Mesothelial cell of epicardium (in vitro differentiated cells): ENCODE results near the gene SETBP1. TPM values are rescaled to one million over a fixed set of nuclear protein-coding genes. Genes with fewer than 3 reads are reported as not detected.

Experiments used
- DNase-seq, 2 experiments: peaks; one replicate each; pipeline ENCODE4 v3.0.0; 2021; ENCODE audit warnings: low spot score in 2 of 2; ENCODE audit not compliant: unreplicated experiment in 2 of 2
- H3K27ac Mint-ChIP-seq: 2 replicates; pipeline ENCODE4 v1.8.0; 2021; ENCODE audit warnings: mixed read lengths
- H3K27me3 Mint-ChIP-seq: 2 replicates; pipeline ENCODE4 v1.8.0; 2021; ENCODE audit warnings: low read depth, mixed read lengths
- H3K36me3 Mint-ChIP-seq: 2 replicates; pipeline ENCODE4 v1.8.0; 2021; ENCODE audit warnings: mixed read lengths
- H3K4me1 Mint-ChIP-seq: 2 replicates; pipeline ENCODE4 v1.8.0; 2021; ENCODE audit warnings: mixed read lengths
- H3K4me3 Mint-ChIP-seq: 2 replicates; pipeline ENCODE4 v1.8.0; 2021; ENCODE audit warnings: mild to moderate bottlenecking, moderate library complexity, mixed read lengths
- H3K9me3 Mint-ChIP-seq: 2 replicates; pipeline ENCODE4 v1.8.0; 2021; ENCODE audit warnings: mixed read lengths
- total RNA-seq: library from RNA; stranded (reverse); gene quantifications from 3 replicates; pipeline ENCODE4 v1.2.1, GENCODE V29; 2021
- TF ChIP-seq, protein P1 (sequence below): fragments of 200-600 bp; sonication (generic); IDR thresholded peaks from one replicate; pipeline ENCODE4 v1.5.0; 2021; ENCODE audit warnings: antibody characterized with exemption; ENCODE audit not compliant: unreplicated experiment

The SETBP1 gene
- total RNA-seq, 1 donor from 2014 or later = 47.7 TPM

DNA sequence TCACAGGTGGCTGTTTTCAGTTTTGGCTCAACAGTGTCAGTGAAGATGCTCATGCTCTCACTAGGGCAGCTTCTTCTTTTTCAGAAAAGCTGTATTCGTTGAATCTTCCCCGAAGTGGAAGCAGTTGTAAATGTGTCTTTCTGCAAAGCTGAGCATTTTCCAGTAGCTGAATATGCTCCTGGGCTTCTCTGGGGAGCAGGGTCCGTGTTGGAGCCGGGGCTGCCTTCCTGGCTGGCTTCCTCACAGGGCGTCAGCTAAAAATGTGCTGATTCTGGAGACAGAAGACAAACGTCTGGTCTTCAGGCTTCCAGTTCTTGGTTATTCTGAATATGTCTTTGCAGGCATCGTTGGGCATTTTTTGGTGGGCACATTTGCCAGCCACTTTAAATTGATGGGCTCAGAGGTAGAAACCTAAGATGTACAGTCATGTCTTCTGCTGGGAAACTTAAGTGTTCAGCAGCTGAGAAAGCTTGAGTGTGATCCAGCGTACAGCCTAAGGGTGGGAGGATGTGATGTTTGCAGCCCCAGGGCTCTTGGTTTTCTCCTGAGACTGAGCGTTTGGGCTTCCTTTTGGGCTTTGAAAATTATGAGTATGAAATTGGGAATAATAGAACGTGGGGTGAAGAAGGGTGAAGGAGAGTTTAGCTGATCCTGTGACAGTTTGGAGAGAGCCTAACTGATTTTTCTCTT lies 19.0 kb downstream of the SETBP1 start:
- TF ChIP-seq, protein P1, sequence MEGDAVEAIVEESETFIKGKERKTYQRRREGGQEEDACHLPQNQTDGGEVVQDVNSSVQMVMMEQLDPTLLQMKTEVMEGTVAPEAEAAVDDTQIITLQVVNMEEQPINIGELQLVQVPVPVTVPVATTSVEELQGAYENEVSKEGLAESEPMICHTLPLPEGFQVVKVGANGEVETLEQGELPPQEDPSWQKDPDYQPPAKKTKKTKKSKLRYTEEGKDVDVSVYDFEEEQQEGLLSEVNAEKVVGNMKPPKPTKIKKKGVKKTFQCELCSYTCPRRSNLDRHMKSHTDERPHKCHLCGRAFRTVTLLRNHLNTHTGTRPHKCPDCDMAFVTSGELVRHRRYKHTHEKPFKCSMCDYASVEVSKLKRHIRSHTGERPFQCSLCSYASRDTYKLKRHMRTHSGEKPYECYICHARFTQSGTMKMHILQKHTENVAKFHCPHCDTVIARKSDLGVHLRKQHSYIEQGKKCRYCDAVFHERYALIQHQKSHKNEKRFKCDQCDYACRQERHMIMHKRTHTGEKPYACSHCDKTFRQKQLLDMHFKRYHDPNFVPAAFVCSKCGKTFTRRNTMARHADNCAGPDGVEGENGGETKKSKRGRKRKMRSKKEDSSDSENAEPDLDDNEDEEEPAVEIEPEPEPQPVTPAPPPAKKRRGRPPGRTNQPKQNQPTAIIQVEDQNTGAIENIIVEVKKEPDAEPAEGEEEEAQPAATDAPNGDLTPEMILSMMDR = no peak
- H3K27ac Mint-ChIP-seq = peak overlapping the region; percentile 32
- H3K4me1 Mint-ChIP-seq = peaks cover 54% of the 10 kb centered on the region
- no peak for DNase-seq
- no peaks in the 10 kb centered on the region for H3K27me3 Mint-ChIP-seq
- no peaks in the 10 kb centered on the region for H3K9me3 Mint-ChIP-seq
- peaks cover 15% of the 10 kb centered on the region for H3K36me3 Mint-ChIP-seq
- H3K4me3 Mint-ChIP-seq = no peak overlapping the region

DNA sequence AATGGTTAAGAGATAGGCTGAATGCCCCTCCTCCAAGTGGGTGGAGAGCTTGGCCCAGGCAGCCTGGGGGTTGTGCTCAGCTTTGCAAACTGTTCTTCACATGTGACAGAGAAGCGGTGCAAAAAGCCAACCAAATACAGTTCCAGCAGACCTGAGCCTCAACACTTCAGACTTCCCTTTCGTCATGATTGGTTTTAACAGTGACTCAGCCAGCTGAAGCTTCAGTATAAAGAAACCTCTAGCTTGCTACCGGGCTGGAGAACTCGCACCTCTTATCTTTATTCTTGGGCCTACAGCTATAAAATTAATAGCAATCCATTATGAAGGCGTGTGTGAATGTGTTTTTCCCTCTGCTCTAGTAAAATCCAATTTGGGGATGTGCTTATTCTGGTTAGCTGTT lies 20.0 kb downstream of the SETBP1 start:
- no peaks in the 10 kb centered on the region for H3K9me3 Mint-ChIP-seq
- H3K36me3 Mint-ChIP-seq = peaks cover 15% of the 10 kb centered on the region
- H3K27ac Mint-ChIP-seq = peak overlapping the region; percentile 31
- no peak overlapping the region for H3K4me3 Mint-ChIP-seq
- no peaks in the 10 kb centered on the region for H3K27me3 Mint-ChIP-seq
- DNase-seq = no peak
- H3K4me1 Mint-ChIP-seq = peaks cover 46% of the 10 kb centered on the region
- TF ChIP-seq, protein P1 = no peak

DNA sequence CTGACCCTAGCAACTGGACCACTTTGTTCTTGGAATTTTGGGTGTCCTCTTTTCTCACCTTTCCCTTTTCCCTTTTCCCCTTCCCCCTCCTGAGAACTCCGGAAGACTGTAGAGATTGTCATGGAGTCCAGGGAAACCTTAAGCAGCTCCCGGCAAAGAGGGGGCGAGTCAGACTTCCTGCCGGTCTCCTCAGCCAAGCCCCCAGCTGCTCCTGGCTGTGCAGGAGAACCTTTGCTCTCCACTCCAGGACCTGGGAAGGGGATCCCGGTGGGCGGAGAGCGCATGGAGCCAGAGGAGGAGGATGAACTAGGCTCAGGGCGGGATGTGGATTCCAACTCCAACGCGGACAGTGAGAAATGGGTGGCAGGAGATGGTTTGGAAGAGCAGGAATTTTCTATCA lies 20.5 kb downstream of the SETBP1 start:
- no peaks in the 10 kb centered on the region for H3K9me3 Mint-ChIP-seq
- H3K27me3 Mint-ChIP-seq = no peaks in the 10 kb centered on the region
- H3K4me3 Mint-ChIP-seq = no peak overlapping the region
- peaks cover 42% of the 10 kb centered on the region for H3K4me1 Mint-ChIP-seq
- TF ChIP-seq, protein P1 = no peak
- peak overlapping the region; percentile 31 for H3K27ac Mint-ChIP-seq
- no peak for DNase-seq
- H3K36me3 Mint-ChIP-seq = peaks cover 15% of the 10 kb centered on the region

DNA sequence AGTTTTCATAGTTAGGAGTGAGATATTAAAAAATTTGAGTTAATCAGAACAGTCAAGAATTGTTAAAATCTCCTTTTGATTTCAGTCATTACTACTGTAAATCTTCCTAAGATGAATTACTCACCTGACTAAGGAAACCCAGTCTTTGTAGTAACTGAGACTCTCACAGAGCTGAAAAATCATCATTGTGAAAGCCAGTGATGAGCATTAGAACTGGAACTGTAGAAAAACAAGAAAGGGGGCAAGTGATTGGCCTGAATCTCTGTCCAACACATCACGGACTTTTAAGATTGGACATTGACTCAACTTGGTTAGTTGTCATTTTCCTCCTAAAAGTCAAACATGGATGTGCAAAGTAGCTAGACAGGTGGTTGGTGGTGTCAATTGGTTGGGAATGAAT lies 21.9 kb downstream of the SETBP1 start:
- H3K9me3 Mint-ChIP-seq = peaks cover 4% of the 10 kb centered on the region
- H3K36me3 Mint-ChIP-seq = peaks cover 23% of the 10 kb centered on the region
- TF ChIP-seq, protein P1 = no peak
- H3K27ac Mint-ChIP-seq = no peak overlapping the region
- no peak for DNase-seq
- no peak overlapping the region for H3K4me3 Mint-ChIP-seq
- H3K4me1 Mint-ChIP-seq = peaks cover 28% of the 10 kb centered on the region
- no peaks in the 10 kb centered on the region for H3K27me3 Mint-ChIP-seq

DNA sequence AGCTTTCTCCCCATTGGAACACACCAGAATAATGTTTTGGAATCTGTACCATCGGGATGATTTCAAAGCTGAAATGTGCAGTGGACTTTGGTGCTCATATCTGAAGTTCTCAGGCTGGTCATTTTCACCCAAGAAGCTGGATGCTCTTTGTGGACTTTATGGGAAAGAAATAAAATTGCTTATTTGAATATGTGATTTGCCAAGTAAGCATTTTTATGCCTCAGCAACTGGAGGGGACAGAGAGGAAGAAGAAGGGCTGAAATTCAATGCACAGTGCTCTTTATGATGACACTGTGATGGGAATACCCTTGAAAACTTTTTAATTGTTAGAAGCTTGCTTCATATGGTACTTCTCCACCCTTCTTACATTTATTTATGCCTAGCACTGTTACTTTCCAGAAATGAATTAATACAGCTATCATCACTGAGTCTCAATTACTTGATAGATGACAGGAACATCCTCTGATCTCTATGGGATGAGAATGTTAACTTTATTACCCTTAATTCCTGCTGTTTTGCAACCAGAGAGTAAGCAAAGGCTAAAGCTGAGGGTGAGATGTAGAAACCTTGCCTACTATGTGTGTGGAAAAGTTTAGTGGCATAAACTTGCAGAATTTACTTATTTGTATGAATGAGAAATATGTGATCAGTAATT lies 23.6 kb downstream of the SETBP1 start:
- Mint-ChIP-seq H3K27ac (no peak overlapping the region), H3K4me3 (no peak overlapping the region), H3K9me3 (peaks cover 4% of the 10 kb centered on the region), H3K27me3 (no peaks in the 10 kb centered on the region), H3K4me1 (peaks cover 20% of the 10 kb centered on the region), H3K36me3 (peaks cover 32% of the 10 kb centered on the region)
- DNase-seq = no peak
- TF ChIP-seq, protein P1 = no peak
